ENCODE data around the gene ST6GALNAC3.

ST6GALNAC3 gene

DNA sequence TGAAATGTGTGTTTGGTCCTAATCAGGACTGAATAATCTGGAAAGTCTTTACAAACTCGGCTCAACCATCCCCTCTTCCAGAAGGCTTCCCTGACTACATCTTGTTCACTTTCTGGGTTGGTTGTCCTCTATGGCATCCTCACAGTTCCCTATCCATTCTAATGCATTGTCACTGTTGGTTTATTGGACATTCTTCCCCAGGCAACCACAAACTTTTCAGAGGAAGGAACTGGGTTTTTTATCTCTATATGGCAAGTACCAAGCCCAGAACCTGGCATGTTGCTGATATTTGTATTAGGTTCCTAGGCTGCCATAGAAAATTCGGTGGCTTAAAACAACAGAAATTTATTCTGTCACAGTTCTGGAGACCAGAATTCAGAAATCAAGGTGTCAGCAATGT is 429.2 kb downstream of the ST6GALNAC3 start:
- no peak for DNase-seq (ENCODE audit: low spot score)

DNA sequence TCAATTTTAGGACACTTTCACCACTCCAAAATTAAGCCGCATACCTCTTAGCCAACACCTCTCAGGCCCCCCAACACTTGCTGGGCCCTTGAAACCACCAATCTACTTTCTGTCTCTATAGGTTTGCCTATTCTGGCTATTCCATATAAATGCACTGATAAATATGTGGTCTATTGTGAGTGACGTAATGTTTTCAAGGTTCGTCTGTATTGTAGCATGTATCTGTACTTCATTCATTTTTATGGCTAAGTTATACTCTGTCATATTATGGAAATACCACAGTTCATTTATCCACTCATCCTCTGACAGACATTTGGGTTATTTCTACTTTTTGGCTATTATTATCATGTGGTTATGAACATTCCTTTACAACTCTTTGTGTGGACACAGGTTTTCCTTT is 432.8 kb downstream of the ST6GALNAC3 start:
- no peak for DNase-seq (ENCODE audit: low spot score)

DNA sequence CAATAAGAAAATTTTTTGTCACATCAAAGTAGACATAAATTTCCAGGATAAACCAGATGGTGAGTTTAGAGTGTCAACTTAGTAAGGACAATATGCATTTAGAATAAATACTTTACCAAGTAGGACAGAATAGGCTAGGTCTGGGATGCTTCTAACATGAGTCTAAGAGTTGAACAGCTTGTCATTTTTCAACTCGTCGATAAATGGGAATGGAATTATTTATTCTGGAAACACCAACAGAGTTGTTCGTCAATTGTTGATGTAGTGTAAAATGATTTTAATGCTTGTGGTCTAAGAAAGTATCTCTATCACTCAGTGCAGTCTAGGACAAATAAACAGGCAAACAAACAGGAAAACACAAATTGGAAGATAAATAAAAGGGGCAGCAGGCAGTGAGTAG is 434.3 kb downstream of the ST6GALNAC3 start:
- DNase-seq (ENCODE audit: low spot score), result no peak

DNA sequence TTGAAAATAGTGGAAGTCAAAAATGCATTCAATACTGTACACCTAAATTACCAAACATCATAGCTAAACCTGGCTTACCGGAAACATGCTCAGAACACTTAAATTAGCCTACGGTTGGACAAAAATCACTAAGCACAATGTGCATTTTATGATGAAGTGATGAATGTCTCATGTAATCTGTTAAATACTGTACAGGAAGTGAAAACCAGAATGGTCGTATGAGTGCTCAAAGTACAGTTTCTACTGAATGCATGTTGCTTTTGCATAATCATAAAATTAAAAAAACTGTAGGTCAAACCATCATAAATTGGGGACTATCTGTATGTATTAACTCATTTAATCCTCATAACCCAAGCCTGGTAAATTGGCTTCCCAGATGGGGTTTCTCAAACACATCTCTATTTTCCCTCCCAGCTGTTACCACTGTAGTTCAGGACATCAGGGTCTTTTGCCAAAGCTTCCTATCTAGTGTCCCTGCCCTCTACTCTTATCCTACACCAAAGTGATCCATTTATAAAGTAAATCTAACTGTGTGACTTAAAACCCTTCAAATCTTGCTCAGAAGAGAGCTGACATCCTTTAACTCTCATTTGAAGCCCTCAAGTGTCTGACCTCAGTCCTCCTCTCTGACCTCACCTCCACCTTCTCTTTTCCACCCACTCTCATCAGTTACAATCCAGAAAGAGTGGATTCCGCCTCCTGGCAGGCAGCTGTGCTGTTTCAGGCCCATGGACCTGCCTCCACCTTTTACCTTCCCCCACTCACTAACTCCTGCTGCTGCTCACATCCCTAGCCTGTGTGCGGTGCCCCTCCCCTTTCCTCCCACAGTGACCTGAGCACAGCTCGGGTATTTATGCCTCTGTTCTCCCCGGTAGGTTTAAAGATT is 436.4 kb downstream of the ST6GALNAC3 start:
- no peak for DNase-seq (ENCODE audit: low spot score)

DNA sequence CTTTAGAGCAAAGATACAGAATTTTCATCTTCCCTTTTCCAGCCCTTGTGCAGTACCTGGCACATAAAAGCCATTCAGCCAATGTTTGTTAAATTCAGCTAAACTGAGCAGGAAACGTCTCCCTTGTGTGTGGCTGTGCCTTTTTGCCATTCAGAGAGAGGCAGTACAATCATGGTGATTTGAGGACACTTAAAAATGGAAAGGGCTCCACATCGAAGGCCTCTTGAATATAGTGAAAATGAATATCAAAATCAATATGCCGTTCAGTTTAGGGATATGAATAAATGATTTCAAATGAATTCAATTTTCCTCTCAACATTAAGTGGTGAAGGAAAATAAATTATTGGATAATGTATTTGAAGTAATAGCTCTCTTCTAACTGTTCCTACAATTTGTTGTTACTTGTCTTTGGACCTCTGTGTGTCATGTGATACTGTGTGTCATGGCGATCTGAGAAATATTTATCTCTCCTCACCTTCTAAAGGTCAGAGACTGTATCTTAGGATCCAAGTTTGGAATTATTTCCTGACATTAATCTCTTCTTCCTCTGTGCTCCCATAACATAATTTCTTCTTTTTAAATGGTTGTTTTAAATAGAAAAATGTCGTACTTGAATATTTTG is 437.1 kb downstream of the ST6GALNAC3 start:
- DNase-seq (ENCODE audit: low spot score), result no peak

DNA sequence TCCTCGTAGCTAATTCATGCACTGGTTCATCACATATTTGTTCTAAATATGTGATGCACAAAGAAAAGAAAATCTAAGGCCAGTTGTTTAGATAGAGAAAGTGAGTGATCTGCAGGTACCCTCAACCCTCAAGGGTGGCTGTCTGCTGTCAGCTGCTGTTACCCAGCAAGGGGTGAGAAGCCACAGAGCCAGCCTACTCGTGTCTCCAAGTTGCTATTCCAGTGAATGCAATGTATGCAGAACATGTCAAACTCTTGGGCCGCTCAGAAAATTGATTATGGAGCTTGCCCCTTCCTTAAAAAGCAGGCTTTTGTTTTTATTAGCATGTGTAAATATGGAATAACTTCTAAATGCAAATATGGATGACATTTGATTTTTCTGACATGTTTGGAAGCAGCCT is 456.4 kb downstream of the ST6GALNAC3 start:
- no peak for DNase-seq (ENCODE audit: low spot score)

DNA sequence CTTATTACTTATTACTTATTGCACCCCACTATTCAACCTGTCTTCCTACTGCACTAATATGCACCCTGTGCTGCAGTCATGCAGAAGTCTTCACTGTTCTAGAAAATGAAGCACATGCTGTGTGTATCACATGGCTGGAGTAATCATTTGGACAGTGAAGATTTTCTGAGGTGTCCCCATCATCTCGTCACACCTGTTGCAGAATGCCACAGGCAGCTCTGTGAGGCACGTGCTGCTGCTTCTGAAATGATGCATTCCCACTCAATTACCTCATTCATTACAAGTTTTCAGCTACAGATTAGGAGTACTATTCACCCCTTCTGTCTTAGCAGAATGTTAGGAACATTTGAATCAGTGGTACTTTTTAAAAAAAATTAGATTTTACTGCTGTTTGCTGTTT is 467.1 kb downstream of the ST6GALNAC3 start:
- DNase-seq (ENCODE audit: low spot score), result no peak

DNA sequence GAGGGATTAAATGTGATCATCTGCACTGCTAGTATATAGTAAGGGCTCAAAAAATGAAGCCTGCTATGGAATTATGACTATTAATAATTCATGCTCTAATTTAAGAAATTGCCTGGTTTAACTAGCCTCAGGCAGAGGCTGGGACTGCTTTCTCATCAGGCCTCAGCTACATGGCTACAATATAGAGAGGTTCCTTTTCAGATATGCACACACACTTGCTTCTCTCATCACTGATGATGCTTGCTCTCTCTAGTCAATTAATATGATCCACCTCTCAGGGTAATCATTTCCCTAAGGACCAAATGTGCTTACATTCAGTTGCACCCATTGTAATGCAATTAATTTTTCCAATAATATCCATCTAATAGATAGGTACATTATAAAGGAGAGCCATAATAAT is 467.8 kb downstream of the ST6GALNAC3 start:
- DNase-seq (ENCODE audit: low spot score), result no peak

DNA sequence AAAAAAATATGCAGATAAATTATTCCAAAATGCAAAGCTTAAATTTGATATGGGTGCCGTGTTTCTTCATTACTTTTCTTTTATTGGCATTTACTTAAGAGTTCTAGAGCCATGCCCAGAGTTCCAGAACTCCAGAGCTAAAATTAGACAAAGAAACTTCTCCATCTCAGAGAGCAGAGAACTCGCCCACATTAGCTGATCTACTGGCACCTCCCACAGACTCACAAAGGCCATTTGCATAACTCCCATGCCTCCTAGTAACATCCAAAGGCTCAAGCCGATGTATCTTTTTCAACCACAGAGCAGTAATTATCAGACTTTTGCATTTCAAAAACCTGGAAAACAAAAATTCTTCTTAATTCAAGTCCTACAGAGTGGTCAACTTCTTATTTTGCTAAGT is 468.9 kb downstream of the ST6GALNAC3 start:
- DNase-seq (ENCODE audit: low spot score), result no peak

DNA sequence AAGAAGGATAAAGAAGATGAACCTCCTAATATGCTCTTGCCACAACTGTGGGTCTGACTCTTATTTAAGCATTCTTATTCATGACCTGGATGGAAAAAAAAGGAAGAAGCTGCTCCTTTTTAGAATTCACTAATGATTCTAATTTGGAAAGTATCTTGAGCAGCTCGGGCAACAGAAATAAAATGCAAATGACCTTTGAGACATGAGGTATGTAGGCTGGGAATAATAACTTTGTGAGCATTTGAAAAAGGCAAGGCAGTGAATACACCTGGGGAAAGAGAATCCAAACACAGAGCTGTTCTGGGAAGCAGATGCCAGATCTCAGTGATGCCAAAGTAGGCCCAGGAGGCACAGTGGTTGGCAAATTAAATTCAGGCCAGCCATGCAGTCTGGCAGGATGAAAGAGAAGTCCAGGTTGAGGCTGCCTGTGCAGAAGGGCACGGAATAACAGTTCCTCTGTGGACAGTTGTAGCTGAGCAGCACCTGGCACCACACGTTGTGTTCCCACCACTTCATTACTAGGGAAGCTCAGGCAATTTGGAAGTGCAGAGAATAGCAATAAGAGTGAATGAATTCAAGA is 471.9 kb downstream of the ST6GALNAC3 start:
- DNase-seq (ENCODE audit: low spot score), result no peak

DNA sequence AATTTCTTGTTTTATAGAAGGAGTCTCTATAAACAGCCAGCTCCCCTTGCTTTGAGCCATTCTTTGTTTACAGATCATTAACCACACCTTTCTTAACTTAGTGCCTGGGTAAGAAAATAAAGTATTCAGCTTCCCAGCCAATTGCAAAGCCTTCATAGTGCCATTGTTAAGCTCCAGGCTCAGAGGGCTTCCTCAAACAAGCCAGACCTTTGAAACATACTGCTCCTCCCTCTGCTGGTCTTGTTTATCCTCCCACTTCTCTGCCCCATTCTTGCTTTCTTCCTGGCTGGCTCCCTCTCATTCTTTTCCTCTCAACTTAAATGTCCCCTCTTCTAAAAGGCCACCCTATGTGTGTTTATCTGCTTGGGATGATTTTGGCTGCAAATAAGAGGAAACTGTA is 473.4 kb downstream of the ST6GALNAC3 start:
- no peak for DNase-seq (ENCODE audit: low spot score)

DNA sequence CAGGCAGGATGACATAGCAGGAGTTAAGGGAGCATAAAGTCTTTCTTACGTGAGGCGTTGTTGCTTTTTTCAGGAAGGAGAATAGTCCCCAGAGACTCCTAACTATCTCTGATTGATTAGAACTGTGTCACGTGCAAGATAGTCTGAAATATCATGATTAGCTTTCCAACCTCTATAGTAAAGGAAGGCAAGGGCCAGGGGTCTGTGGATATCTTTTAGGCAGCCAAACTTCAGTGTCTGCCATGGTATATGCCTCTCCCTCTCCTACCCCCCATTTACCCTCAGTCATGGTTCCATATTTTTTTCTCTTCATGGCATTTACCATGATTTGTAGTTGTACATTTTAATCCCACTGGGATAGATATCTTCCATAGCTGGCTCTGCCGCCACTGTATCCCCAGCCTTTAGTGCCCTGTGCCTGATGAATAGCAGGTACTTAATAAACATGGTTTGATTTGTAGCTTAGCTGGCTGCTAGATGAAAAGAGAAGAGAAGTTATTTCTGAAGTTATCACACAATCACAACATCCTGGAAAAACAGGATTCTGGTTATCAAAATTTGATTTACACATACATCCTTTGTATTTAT is 474.1 kb downstream of the ST6GALNAC3 start:
- no peak for DNase-seq (ENCODE audit: low spot score)

DNA sequence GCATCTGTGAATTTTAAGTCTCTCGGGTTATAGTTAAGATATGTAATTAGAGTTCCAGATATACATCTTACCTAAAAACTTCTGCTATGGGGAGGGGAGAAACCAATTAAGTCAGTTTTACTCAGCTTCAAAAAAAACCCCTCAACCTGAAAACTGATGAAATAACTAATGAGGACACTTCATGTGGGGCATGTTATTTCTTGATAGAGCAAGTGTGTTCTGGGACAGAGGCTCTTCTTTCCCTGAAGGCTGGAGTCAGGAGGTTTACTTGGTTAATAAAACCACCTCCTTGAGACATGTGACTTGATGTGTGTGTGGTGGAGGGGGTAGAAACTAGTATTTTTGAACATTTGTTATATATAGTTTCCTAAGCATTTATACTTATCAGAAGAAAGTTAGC is 479.7 kb downstream of the ST6GALNAC3 start:
- DNase-seq (ENCODE audit: low spot score), result no peak

DNA sequence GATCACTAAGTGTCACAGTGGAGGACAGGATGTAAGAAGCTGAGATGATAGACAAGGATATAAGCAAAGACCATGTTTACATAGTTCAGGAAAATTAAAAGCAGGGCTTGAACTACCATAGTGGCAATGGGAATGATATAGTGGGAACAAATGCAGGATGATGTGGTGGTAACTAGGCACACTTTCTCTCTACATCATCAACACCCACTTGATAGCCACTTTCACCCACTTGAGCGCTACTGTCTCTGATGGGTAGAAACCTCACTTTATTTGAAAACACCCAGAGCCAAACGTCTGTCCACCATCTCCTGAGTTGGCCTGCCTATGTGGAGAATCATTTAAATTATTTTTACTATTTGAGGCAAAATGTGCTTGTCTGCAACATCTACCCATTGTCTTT is 487.7 kb downstream of the ST6GALNAC3 start:
- no peak for DNase-seq (ENCODE audit: low spot score)

DNA sequence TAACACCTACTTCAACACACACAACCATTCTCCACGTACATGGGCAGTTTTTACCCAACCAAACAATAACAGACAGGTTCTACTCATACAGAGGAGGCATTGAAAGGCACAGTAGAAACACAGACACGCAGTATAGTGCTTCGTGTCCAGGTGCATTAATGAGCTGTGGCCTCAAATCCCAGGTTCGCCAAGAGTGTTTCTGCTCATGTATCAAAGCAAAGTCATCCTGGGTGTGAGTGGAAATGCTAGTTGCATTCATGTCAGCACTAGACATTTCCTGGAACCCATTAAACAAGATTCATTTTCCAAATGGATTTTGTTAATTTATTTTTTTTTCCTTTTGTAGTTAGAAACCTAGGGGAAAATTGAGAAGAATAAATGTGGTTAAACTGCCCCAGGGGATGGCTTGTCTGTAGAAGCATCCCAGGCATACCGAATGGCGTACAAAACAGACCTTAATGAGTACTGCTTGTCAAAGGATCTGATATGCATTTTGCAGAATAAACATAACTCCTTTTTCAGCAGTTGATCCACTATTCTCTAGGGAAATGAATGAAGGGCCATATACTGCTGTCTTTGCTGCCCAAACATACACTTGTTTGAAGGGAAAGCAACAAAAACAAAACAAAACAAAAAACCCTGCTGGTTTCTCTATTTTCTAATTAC is 494.2 kb downstream of the ST6GALNAC3 start:
- DNase-seq (ENCODE audit: low spot score), result no peak

DNA sequence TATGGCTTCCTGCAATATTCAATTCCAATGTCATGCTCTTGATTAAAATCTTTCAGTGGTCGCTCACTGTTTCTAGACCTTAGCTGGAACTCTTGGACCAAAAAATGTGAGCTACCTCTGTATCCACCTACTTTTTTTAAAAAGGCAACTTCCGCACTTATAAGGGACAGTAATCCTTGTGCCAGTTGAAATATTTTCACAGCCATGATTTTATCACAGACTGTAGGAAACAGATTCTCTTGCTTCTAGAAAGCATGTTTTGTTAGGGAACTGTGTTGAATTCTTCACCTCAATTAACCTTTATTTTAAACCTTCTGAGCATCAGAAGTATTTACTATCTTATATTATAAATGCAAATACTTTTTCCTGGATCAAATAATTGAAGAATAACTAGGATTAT is 496.7 kb downstream of the ST6GALNAC3 start:
- no peak for DNase-seq (ENCODE audit: low spot score)

DNA sequence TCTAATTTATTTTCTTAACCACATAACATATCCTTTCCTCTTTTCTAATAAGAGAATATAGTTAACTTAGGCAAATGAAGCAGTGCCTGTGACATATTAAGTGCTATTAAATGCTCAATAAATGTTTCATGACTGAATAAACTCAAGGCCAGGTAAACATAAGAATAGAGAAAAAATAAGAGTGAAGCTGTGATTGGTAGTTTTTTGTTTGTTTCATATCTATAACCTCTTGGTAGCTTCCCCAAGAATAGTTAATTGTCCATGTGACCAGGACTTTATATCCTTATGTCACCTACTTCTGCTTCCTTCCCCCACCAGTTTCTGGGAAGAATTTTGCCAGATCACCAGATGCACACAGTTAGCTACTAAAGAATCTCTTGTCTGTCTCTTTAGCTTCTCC is 497.7 kb downstream of the ST6GALNAC3 start:
- no peak for DNase-seq (ENCODE audit: low spot score)

DNA sequence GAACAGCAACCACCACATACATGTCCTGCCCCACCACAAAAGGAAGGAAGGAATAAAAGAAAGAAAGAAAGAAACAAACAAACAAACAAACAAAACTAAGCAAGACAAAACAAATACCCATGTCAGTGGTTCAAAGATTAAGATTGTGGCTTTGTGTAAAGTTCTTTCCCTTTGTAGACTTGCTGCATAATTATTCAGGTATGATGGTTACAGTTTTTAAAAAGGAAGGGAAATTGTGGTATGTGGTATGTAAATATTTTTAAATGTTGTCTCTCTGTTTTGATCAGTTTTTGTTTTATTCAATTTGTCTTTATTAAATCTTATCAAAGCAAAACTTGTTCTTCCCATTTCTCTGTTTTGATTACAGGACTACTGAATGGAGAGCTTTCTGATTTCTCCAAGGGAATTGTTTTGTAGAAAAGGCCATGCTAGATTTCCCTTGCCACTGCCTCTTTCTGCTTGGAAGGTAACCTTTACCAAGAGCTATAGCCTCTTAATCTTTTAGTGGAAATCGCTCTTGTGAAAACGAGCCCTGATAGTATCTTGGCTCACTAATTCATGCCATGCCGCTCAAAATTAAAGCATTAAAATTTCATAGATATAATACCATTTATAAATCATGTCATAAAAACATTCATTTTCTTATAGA is 502.5 kb downstream of the ST6GALNAC3 start:
- DNase-seq (ENCODE audit: low spot score), result no peak

DNA sequence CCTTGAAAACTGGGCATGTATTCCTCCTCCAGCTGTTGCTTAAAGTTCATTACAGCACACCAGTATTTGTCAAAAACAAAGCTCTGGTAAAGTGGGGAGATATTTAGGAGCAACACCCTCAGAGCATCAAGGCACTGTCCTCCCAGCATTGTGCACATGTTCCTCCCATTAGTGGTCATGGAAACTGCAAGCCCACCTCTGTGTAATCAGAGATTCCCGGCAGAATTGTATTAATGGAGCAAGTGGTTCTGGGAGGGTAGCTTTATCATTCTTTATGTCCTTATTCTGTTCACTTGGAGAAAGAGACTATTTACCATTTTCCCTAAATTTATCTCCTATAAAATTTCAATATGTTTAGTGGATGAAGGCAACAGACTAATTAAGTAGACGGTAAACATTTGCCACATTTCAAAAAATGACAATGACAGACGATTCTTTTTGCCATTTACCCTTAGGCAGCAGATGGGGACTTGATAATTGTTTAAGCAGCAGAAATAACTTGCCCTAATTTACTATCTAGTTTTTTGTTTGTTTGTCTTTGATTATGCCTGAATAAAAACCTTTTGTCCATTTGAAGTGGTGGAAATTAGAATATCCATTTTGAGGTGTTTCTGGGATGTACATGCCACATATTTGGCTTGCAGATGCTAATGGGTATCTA is 503.1 kb downstream of the ST6GALNAC3 start:
- no peak for DNase-seq (ENCODE audit: low spot score)

DNA sequence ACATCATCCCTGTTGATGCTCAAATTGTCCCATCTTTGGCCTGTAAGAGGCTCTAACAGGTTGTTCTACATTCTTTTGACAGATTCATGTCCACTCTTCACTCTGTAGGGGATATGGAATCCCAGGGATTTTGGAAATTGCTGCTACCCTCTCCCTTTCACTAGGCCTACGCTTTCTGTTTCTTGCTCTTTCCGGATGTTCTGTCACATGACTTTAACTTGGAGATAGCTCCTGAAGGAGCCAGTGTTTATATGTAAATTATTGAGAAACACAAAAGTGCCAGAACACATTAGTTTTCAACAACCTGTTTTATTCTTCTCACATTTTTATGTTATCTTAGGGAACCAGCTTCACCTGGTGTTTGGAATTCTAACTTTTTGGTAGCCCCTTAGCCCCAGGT is 505.7 kb downstream of the ST6GALNAC3 start:
- no peak for DNase-seq (ENCODE audit: low spot score)

DNA sequence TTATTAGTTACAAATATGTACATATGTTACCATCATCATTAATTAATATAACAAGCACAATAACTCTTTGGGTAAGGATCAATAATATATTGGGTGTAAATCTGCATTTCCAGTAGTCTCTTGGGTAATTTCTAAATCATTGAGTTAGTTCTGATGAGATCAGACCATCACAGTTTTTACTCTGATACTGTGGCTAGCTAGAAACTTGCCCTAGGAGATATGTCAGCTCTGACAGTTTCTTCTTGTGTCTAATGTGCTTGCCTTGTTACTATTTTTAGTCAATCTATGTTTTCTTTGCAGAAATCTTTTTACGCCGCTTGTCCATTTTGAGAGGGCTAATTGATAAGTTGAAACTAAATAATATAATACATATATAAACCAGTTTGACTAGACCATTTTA is 507.2 kb downstream of the ST6GALNAC3 start:
- no peak for DNase-seq (ENCODE audit: low spot score)
